SK-N-SH (cell line): Measurements from ENCODE around the gene SEMA4D. TPM values are rescaled to one million over a fixed set of nuclear protein-coding genes. Genes with fewer than 3 reads are reported as not detected.

ENCODE experiments used
- CTCF ChIA-PET: fragments of 300-600, 350-600 bp; formaldehyde crosslinking; extraction: SDS; loops from one replicate; lab custom pipeline; 2021; lab: Yijun Ruan, JAX
- POLR2A ChIA-PET: fragments of 350-600 bp; sonication (Branson Sonifier 250); formaldehyde crosslinking; extraction: SDS; loops from one replicate; lab custom pipeline; 2020; ENCODE audit warnings: antibody characterized with exemption, inconsistent platforms; lab: Yijun Ruan, JAX
- DNase-seq: peaks from one replicate; pipeline ENCODE4 v3.0.0; 2012
- H2AFZ ChIP-seq: fragments of 200-600 bp; sonication (generic); 2 replicates; pipeline ENCODE4 v1.8.1; 2016; ENCODE audit warnings: antibody characterized with exemption, mild to moderate bottlenecking, low read depth
- H3F3A ChIP-seq: fragments of 200-600 bp; sonication (generic); replicated peaks from 2 replicates; pipeline ENCODE3; 2016; ENCODE audit warnings: antibody characterized with exemption, mild to moderate bottlenecking; ENCODE audit not compliant: insufficient read depth
- H3K27ac ChIP-seq, 2 experiments: fragments of 200-500 bp in 1 of 2; fragments of 200-600 bp in 1 of 2; sonication (Bioruptor generic) in 1 of 2; sonication (generic), shearing (Covaris generic) in 1 of 2; 2 replicates each; pipeline versions ENCODE4 v1.5.1 to v1.6.1; 2014 to 2016; ENCODE audit warnings: low read depth in 2 of 2, inconsistent platforms in 1 of 2, low read length in 1 of 2, mild to moderate bottlenecking in 1 of 2, mixed read lengths in 1 of 2
- H3K27me3 ChIP-seq: fragments of 200-600 bp; sonication (generic), shearing (Covaris generic); 2 replicates; pipeline ENCODE4 v1.6.1; 2016; ENCODE audit warnings: mixed run types; ENCODE audit not compliant: insufficient read depth
- H3K36me3 ChIP-seq, 2 experiments: fragments of 200-500 bp in 1 of 2; fragments of 200-600 bp in 1 of 2; sonication (Bioruptor generic) in 1 of 2; sonication (generic) in 1 of 2; replicated peaks in 1 of 2; 2 replicates each; pipeline versions ENCODE3 to v1.5.1; 2014 to 2016; ENCODE audit warnings: low read length in 1 of 2, mild to moderate bottlenecking in 1 of 2; ENCODE audit not compliant: insufficient read depth in 2 of 2, control insufficient read depth in 1 of 2
- H3K4me1 ChIP-seq, 2 experiments: fragments of 200-500 bp in 1 of 2; fragments of 200-600 bp in 1 of 2; sonication (Bioruptor generic) in 1 of 2; sonication (generic), shearing (Covaris generic) in 1 of 2; 2 replicates each; pipeline versions ENCODE4 v1.5.1 to v1.6.1; 2014 to 2016; ENCODE audit warnings: low read depth in 1 of 2, low read length in 1 of 2, mixed run types in 1 of 2; ENCODE audit not compliant: insufficient read depth in 2 of 2, control insufficient read depth in 1 of 2
- H3K4me2 ChIP-seq: fragments of 200-600 bp; sonication (generic), shearing (Covaris generic); 2 replicates; pipeline ENCODE4 v1.6.1; 2017; ENCODE audit warnings: mixed run types
- H3K4me3 ChIP-seq, 2 experiments: fragments of 200-500 bp in 1 of 2; fragments of 200-600 bp in 1 of 2; sonication (Bioruptor generic) in 1 of 2; sonication (generic), shearing (Covaris generic) in 1 of 2; 2 replicates each; pipeline versions ENCODE4 v1.5.1 to v1.8.1; 2014 to 2016; ENCODE audit warnings: low read depth in 2 of 2, inconsistent platforms in 1 of 2, low read length in 1 of 2, mild to moderate bottlenecking in 1 of 2, mixed read lengths in 1 of 2, moderate library complexity in 1 of 2
- H3K79me2 ChIP-seq: fragments of 200-600 bp; sonication (generic); 2 replicates; pipeline ENCODE4 v1.8.1; 2017; ENCODE audit warnings: mild to moderate bottlenecking; ENCODE audit not compliant: insufficient read depth
- H3K9ac ChIP-seq: fragments of 200-600 bp; sonication (generic); 2 replicates; pipeline ENCODE4 v1.6.1; 2017; ENCODE audit warnings: mixed run types
- H3K9me2 ChIP-seq: fragments of 200-600 bp; sonication (generic); 2 replicates; pipeline ENCODE4 v1.6.1; 2017; ENCODE audit warnings: mixed run types
- H3K9me3 ChIP-seq: fragments of 200-600 bp; sonication (generic); 2 replicates; pipeline ENCODE4 v1.6.1; 2017; ENCODE audit warnings: mixed run types, mild to moderate bottlenecking, moderate library complexity
- H4K20me1 ChIP-seq: fragments of 200-600 bp; sonication (generic); 2 replicates; pipeline ENCODE4 v1.6.1; 2017; ENCODE audit warnings: mild to moderate bottlenecking, mixed run types; ENCODE audit not compliant: insufficient read depth
- ELF1 ChIP-seq: IDR thresholded peaks from 2 replicates; pipeline ENCODE4 v1.4.0; 2012
- EP300 ChIP-seq, 2 experiments: IDR thresholded peaks; 2 replicates each; pipeline versions ENCODE4 v1.4.0 to v1.6.1; 2012; ENCODE audit warnings: borderline replicate concordance in 1 of 2, low read depth in 1 of 2, low read length in 1 of 2
- EZH2phosphoT487 ChIP-seq: fragments of 200-600 bp; sonication (generic); IDR thresholded peaks from 2 replicates; pipeline ENCODE4 v1.6.1; 2017; ENCODE audit warnings: low read depth, mixed run types, mild to moderate bottlenecking, antibody characterized with exemption, moderate library complexity, borderline replicate concordance
- FOXJ3 ChIP-seq: sonication (generic); formaldehyde crosslinking; IDR thresholded peaks from 2 replicates; pipeline ENCODE4 v1.5.1; 2020; ENCODE audit warnings: mild to moderate bottlenecking, missing genetic modification reagents
- GABPA ChIP-seq: IDR thresholded peaks from 2 replicates; pipeline ENCODE4 v1.4.0; 2012; ENCODE audit warnings: low read depth, mild to moderate bottlenecking
- JUND ChIP-seq: IDR thresholded peaks from 2 replicates; pipeline ENCODE4 v1.4.0; 2012
- MEF2A ChIP-seq: IDR thresholded peaks from 2 replicates; pipeline ENCODE4 v1.4.0; 2012; ENCODE audit warnings: low read depth, borderline replicate concordance
- MXI1 ChIP-seq: IDR thresholded peaks from 2 replicates; pipeline ENCODE4 v1.6.1; 2012; ENCODE audit warnings: mild to moderate bottlenecking, low read depth, low read length, improper control_type of control experiment
- NFIC ChIP-seq: IDR thresholded peaks from 2 replicates; pipeline ENCODE4 v1.4.0; 2012; ENCODE audit warnings: borderline replicate concordance
- NRF1 ChIP-seq: IDR thresholded peaks from 2 replicates; pipeline ENCODE4 v1.6.1; 2012; ENCODE audit warnings: low read depth, mild to moderate bottlenecking, low read length
- POLR2AphosphoS5 ChIP-seq: IDR thresholded peaks from 2 replicates; pipeline ENCODE4 v1.6.1; 2012; ENCODE audit warnings: low read depth, low read length
- RAD21 ChIP-seq: IDR thresholded peaks from 2 replicates; pipeline ENCODE4 v1.6.1; 2012; ENCODE audit warnings: mild to moderate bottlenecking, low read length
- RCOR1 ChIP-seq: fragments of 150-350 bp; IDR thresholded peaks from 2 replicates; pipeline ENCODE4 v1.6.1; 2017; ENCODE audit warnings: antibody characterized with exemption, low read length
- REST ChIP-seq: IDR thresholded peaks from 2 replicates; pipeline ENCODE4 v1.6.1; 2012; ENCODE audit warnings: mild to moderate bottlenecking, low read depth, low read length, moderate library complexity
- TCF12 ChIP-seq: IDR thresholded peaks from 2 replicates; pipeline ENCODE4 v1.4.0; 2012
- USF1 ChIP-seq: IDR thresholded peaks from 2 replicates; pipeline ENCODE4 v1.4.0; 2012; ENCODE audit warnings: low read depth, borderline replicate concordance
- WGBS: methylation state at CpG from one replicate; pipeline ENCODE4 v1.1.6; 2017; ENCODE audit warnings: low lambda C conversion rate; 5-methylcytosine and 5-hydroxymethylcytosine counted together
- polyA plus RNA-seq, 3 experiments: library from polyadenylated mRNA; depleted of rRNA; stranded (reverse); fragments of >200 nt; gene quantifications; 2 replicates each; pipeline ENCODE4 v1.2.3, GENCODE V29; 2012
- TF ChIP-seq, protein P1 (sequence below): fragments of 150-350 bp; IDR thresholded peaks from 2 replicates; pipeline ENCODE4 v1.6.1; 2017; ENCODE audit warnings: antibody characterized with exemption, low read length, low read depth, borderline replicate concordance
- TF ChIP-seq, protein P2 (sequence below): IDR thresholded peaks from 2 replicates; pipeline ENCODE4 v1.4.0; 2012; ENCODE audit warnings: low read depth
- TF ChIP-seq, protein P3 (sequence below): fragments of 150-350 bp; IDR thresholded peaks from 2 replicates; pipeline ENCODE4 v1.6.1; 2016; ENCODE audit warnings: mild to moderate bottlenecking, low read depth, low read length

The SEMA4D gene
- polyA plus RNA-seq, 1 of the 3 experiments (the other 2 are of a cell fraction) = 4.8 TPM

DNA sequence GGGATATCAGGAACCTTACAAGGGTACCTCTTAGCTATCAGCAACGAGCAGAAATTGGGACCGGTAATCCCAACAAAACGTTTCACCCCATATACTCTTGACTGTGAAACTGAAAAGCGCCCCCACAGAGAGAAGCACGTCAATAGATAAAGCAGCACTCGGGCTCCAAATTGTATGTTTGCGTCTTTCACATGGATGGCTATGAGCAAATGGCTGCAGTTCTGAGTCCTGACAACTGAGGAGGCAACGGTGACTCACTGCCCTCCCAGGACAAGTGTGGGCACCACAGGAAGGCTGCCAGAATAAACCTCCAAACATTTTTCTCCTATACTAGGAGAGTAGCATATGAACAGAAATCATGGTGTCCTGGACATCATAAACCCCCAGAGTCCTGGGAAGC, 36.6 kb downstream of the SEMA4D start (continued):
- TF ChIP-seq NRF1 (no peak), REST (no peak), GABPA (no peak), RAD21 (no peak), MXI1 (no peak), RCOR1 (no peak)
- TF ChIP-seq, protein P1, sequence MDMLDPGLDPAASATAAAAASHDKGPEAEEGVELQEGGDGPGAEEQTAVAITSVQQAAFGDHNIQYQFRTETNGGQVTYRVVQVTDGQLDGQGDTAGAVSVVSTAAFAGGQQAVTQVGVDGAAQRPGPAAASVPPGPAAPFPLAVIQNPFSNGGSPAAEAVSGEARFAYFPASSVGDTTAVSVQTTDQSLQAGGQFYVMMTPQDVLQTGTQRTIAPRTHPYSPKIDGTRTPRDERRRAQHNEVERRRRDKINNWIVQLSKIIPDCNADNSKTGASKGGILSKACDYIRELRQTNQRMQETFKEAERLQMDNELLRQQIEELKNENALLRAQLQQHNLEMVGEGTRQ = no peak
- TF ChIP-seq, protein P2, sequence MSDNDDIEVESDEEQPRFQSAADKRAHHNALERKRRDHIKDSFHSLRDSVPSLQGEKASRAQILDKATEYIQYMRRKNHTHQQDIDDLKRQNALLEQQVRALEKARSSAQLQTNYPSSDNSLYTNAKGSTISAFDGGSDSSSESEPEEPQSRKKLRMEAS = no peak
- TF ChIP-seq, protein P3, sequence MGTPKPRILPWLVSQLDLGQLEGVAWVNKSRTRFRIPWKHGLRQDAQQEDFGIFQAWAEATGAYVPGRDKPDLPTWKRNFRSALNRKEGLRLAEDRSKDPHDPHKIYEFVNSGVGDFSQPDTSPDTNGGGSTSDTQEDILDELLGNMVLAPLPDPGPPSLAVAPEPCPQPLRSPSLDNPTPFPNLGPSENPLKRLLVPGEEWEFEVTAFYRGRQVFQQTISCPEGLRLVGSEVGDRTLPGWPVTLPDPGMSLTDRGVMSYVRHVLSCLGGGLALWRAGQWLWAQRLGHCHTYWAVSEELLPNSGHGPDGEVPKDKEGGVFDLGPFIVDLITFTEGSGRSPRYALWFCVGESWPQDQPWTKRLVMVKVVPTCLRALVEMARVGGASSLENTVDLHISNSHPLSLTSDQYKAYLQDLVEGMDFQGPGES = no peak

DNA sequence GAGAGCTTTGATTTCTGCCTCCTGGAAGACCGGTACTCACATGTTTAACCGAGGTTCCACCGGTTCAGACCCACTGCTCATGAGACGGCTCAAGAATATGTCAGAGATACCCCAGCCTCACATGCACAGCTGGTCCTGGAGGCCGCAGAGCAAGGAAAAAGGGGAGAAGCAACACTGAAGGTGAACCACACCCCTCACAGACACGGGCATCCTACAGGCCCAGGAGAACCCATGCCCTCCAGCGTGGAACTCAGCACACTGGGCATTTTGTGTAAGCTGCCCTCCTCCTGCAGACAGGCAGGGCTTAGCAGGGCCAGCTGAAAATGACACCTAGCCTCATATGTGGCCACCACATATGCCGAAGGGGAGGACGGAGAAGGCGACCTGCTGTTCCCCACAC, 37.4 kb downstream of the SEMA4D start:
- Histone ChIP-seq H3K4me1 (peaks cover 0 to 16% of the 10 kb centered on the region in 2 experiments; a peak in 1 of 4 replicates), H3K9me2 (no peaks in the 10 kb centered on the region), H3K4me2 (no peak overlapping the region), H3K9me3 (no peaks in the 10 kb centered on the region), H4K20me1 (no peaks in the 10 kb centered on the region), H3K4me3 (no peak overlapping the region), H3F3A (no peaks in the 10 kb centered on the region), H3K27ac (no peak overlapping the region), H3K36me3 (no peaks in the 10 kb centered on the region), H3K9ac (no peak overlapping the region), H2AFZ (no peak overlapping the region), H3K79me2 (no peaks in the 10 kb centered on the region), H3K27me3 (no peaks in the 10 kb centered on the region)
- ChIA-PET CTCF (interaction anchor here (1.2 kb wide), 1 partner anchor 88 kb away, joined by 4 read pairs; no protein-coding TSS in a partner anchor), POLR2A (interaction anchor here (0.7 kb wide), 1 partner anchor 74 kb away, joined by 3 read pairs; no protein-coding TSS in a partner anchor)
- WGBS = 85% methylated on average over 8 of the region's 10 CpGs
- DNase-seq = no peak
- no peak for TF ChIP-seq MEF2A
- no peak for TF ChIP-seq ELF1
- no peak for TF ChIP-seq USF1
- TF ChIP-seq, protein P1 = no peak
- no peak for TF ChIP-seq TCF12
- no peak for TF ChIP-seq EP300 (IDR thresholded peaks at IDR 0.05; ENCODE audit: borderline replicate concordance in 1 of 2, low read depth in 1 of 2, low read length in 1 of 2)
- TF ChIP-seq POLR2AphosphoS5 = no peak
- TF ChIP-seq FOXJ3 (CRISPR knock-in tag) = no peak
- no peak for TF ChIP-seq REST
- TF ChIP-seq JUND = no peak
- TF ChIP-seq RAD21 = no peak
- TF ChIP-seq EZH2phosphoT487 = no peak
- no peak for TF ChIP-seq NFIC
